Progenitor cell of endocrine pancreas (in vitro differentiated cells): Measurements from ENCODE around the gene ATG10. TPM values are rescaled to one million over a fixed set of nuclear protein-coding genes. Genes with fewer than 3 reads are reported as not detected.

Experiments used
- DNase-seq: peaks from one replicate; pipeline ENCODE4 v3.0.0; 2021; ENCODE audit warnings: low spot score; ENCODE audit not compliant: unreplicated experiment
- H3K27ac Mint-ChIP-seq: 2 replicates; pipeline ENCODE4 v1.8.0; 2021; ENCODE audit warnings: mild to moderate bottlenecking, moderate library complexity, mixed read lengths
- H3K27me3 Mint-ChIP-seq: 2 replicates; pipeline ENCODE4 v1.8.0; 2021; ENCODE audit warnings: mixed read lengths
- H3K36me3 Mint-ChIP-seq: 2 replicates; pipeline ENCODE4 v1.8.0; 2022; ENCODE audit warnings: mixed read lengths; ENCODE audit not compliant: insufficient read depth
- H3K4me1 Mint-ChIP-seq: 2 replicates; pipeline ENCODE4 v1.8.0; 2021; ENCODE audit warnings: low read depth, mixed read lengths
- H3K4me3 Mint-ChIP-seq: 2 replicates; pipeline ENCODE4 v1.8.0; 2021; ENCODE audit warnings: low read depth, mild to moderate bottlenecking, moderate library complexity, mixed read lengths
- H3K9me3 Mint-ChIP-seq: 2 replicates; pipeline ENCODE4 v1.8.0; 2021; ENCODE audit warnings: low read depth, mixed read lengths
- total RNA-seq: library from RNA; stranded (reverse); gene quantifications from 2 replicates; pipeline ENCODE4 v1.2.1, GENCODE V29; 2021
- TF ChIP-seq, protein P1 (sequence below): fragments of 200-600 bp; sonication (generic); IDR thresholded peaks from one replicate; pipeline ENCODE4 v1.5.0; 2021; ENCODE audit warnings: antibody characterized with exemption, mild to moderate bottlenecking; ENCODE audit not compliant: unreplicated experiment

ATG10 gene
- total RNA-seq, 1 donor from 2014 or later = 10.8 TPM

DNA sequence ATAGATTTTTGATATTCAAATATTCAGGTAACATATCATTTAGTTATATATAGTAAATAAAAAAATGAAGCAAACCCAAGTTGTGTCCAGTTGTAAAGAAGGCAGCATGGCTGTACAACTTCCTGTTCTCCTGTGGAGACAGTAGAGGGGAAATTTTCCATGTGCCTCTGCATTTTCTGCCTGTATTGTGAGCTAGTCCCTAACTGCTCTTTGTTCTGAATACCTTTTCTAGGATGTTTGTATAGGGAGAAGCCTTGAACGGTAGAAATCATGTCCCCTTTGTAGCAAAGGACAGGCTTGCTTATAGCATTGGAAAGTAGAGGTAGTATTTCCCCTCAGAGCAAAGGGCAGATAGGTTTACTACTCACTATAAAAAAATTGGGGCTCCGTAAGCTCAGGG lies 319.6 kb downstream of the ATG10 start:
- TF ChIP-seq, protein P1, sequence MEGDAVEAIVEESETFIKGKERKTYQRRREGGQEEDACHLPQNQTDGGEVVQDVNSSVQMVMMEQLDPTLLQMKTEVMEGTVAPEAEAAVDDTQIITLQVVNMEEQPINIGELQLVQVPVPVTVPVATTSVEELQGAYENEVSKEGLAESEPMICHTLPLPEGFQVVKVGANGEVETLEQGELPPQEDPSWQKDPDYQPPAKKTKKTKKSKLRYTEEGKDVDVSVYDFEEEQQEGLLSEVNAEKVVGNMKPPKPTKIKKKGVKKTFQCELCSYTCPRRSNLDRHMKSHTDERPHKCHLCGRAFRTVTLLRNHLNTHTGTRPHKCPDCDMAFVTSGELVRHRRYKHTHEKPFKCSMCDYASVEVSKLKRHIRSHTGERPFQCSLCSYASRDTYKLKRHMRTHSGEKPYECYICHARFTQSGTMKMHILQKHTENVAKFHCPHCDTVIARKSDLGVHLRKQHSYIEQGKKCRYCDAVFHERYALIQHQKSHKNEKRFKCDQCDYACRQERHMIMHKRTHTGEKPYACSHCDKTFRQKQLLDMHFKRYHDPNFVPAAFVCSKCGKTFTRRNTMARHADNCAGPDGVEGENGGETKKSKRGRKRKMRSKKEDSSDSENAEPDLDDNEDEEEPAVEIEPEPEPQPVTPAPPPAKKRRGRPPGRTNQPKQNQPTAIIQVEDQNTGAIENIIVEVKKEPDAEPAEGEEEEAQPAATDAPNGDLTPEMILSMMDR = no peak
- H3K4me3 Mint-ChIP-seq = no peak overlapping the region
- peaks cover 13% of the 10 kb centered on the region for H3K4me1 Mint-ChIP-seq
- DNase-seq = no peak
- H3K27ac Mint-ChIP-seq = no peak overlapping the region
- no peaks in the 10 kb centered on the region for H3K36me3 Mint-ChIP-seq
- H3K27me3 Mint-ChIP-seq = no peaks in the 10 kb centered on the region
- no peaks in the 10 kb centered on the region for H3K9me3 Mint-ChIP-seq

DNA sequence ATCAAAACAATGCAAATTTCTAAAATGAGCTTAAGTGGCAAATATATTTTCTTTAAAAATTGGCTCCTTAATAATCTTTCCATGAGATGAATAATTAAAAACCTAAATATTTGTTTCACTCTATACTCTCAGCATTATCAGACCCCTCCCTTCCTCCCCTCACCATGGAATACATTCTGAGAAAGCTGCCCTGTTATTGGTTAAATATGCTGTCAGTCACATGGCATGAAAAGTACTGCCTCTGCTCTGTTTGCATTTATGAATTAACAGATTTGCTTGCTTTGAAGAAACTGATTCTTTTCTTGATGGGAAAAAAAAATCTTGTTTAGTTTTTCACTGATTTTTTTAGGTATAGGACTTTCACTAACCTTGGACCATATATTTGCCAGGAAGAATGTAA lies 323.3 kb downstream of the ATG10 start:
- peaks cover 8% of the 10 kb centered on the region for H3K4me1 Mint-ChIP-seq
- no peak overlapping the region for H3K4me3 Mint-ChIP-seq
- H3K27me3 Mint-ChIP-seq = no peaks in the 10 kb centered on the region
- TF ChIP-seq, protein P1 = no peak
- DNase-seq = no peak
- H3K27ac Mint-ChIP-seq = no peak overlapping the region
- peaks cover 3% of the 10 kb centered on the region for H3K9me3 Mint-ChIP-seq
- no peaks in the 10 kb centered on the region for H3K36me3 Mint-ChIP-seq

DNA sequence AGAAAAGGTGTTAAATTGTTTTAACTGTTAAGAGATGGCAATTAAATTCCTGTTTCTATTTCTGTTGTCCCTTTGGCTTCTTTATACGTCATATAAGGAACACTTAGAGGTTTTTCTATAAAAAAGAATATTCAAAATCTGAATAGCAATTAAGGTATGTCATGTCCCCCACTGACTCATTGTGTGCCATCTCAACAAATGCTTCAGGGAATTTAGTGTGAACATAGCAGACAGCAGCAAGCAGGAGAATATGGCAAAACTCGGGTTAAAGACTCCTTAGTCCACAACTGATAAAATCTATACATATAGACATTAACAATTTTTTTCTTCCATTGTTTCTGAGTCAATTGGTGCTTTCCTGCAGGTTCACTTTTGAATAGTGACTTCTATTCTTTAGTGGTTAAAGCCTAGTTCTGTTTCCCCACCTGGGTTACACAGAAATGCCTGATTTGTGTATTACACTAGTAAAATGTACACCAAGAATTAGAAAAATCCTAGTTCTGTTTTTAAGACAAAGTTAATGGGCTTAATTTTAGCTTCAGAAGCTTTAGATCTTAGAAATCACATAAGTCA lies 324.2 kb downstream of the ATG10 start:
- TF ChIP-seq, protein P1 = no peak
- no peak overlapping the region for H3K27ac Mint-ChIP-seq
- H3K4me1 Mint-ChIP-seq = peaks cover 5% of the 10 kb centered on the region
- H3K4me3 Mint-ChIP-seq = no peak overlapping the region
- H3K9me3 Mint-ChIP-seq = peaks cover 3% of the 10 kb centered on the region
- no peaks in the 10 kb centered on the region for H3K27me3 Mint-ChIP-seq
- DNase-seq = no peak
- H3K36me3 Mint-ChIP-seq = no peaks in the 10 kb centered on the region

DNA sequence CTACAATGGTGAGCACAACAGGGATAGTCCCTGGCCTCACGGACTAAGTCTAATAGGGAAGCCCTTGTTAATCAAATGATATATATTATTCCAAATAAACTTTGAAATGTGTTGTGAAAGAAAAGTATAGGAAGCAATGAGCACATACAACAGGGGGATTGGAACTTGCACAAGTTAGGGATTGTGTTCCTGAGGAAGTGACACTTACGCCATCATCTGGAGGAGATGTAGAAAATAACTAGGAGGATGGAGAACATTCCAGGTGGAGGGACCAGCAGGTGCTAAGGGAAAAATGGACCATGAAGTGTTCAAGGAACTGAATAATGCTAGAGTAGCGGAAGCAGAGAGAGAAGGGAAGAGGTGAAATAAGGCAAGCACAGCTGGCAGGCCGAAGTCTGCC lies 325.1 kb downstream of the ATG10 start:
- DNase-seq = no peak

DNA sequence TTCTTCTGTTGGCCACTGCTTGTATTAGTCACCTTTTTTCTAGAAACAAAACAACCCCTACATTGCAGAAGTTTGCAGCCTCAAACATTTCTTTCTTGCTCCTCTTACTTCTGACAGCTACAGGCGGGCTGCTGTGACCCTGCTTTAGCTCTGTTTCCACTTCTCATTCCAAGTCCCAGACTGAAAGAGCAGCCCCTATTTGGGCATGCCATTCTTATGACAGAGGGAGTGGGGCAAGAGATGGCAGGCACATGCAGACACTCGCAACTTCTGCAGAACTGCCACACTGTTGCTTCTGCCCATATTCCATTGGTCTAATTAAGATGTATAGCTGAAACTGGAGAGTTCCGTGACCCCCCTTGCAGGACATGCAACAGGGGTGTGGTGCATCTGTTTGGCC lies 325.9 kb downstream of the ATG10 start:
- no peak for DNase-seq
- Mint-ChIP-seq H3K9me3 (peaks cover 3% of the 10 kb centered on the region), H3K4me3 (no peak overlapping the region), H3K36me3 (no peaks in the 10 kb centered on the region), H3K27ac (no peak overlapping the region), H3K4me1 (peaks cover 5% of the 10 kb centered on the region), H3K27me3 (no peaks in the 10 kb centered on the region)
- TF ChIP-seq, protein P1 = no peak

More for the DNA sequence above, 325.1 kb downstream of the ATG10 start:
- Mint-ChIP-seq H3K9me3 (peaks cover 3% of the 10 kb centered on the region), H3K27ac (no peak overlapping the region), H3K36me3 (no peaks in the 10 kb centered on the region), H3K4me3 (no peak overlapping the region), H3K27me3 (no peaks in the 10 kb centered on the region), H3K4me1 (peaks cover 5% of the 10 kb centered on the region)
- TF ChIP-seq, protein P1 = no peak
